Lung (tissue), 12 donors: ENCODE data around the gene BCAT1. TPM values are rescaled to one million over a fixed set of nuclear protein-coding genes. Genes with fewer than 3 reads are reported as not detected.
"Not testable (repeated sequence)": the region's sequence is repeated elsewhere in the genome, so short reads cannot be mapped to it uniquely, and the experiment has no call there.

Source experiments
- ATAC-seq: fragments of 200-7000 bp; cut with Tn5 transposase; one replicate; pipeline ENCODE4 v1.9.1; 2020; ENCODE audit warnings: moderate number of reproducible peaks; ENCODE audit not compliant: insufficient read depth, low FRiP score
- DNase-seq, 3 donors: peaks; one replicate each; pipeline ENCODE4 v3.0.0-alpha.2; 2013 to 2017
- H3K27ac ChIP-seq, 2 donors: one replicate each; pipeline ENCODE4 v1.5.1; 2013; ENCODE audit warnings: mild to moderate bottlenecking in 2 of 2, moderate library complexity in 2 of 2, control low read depth in 1 of 2, inconsistent platforms in 1 of 2, low read depth in 1 of 2, low read length in 1 of 2
- H3K27me3 ChIP-seq, 3 donors: one replicate each; pipeline ENCODE4 v1.5.1; 2013; ENCODE audit warnings: low read length in 2 of 3; ENCODE audit not compliant: control insufficient read depth in 3 of 3, insufficient read depth in 3 of 3
- H3K36me3 ChIP-seq, 4 donors: one replicate each; pipeline ENCODE4 v1.5.1; 2013; ENCODE audit warnings: low read length in 4 of 4, mild to moderate bottlenecking in 1 of 4, moderate library complexity in 1 of 4; ENCODE audit not compliant: control insufficient read depth in 4 of 4, insufficient read depth in 4 of 4
- H3K4me1 ChIP-seq, 5 donors: one replicate each; pipeline ENCODE4 v1.5.1; 2013; ENCODE audit warnings: low read length in 5 of 5, mild to moderate bottlenecking in 2 of 5, moderate library complexity in 1 of 5; ENCODE audit not compliant: control insufficient read depth in 5 of 5, insufficient read depth in 5 of 5
- H3K4me3 ChIP-seq: one replicate; pipeline ENCODE4 v1.5.1; 2013; ENCODE audit warnings: mild to moderate bottlenecking, control low read depth, moderate library complexity
- H3K9ac ChIP-seq, 2 donors: one replicate each; pipeline ENCODE4 v1.5.1; 2013; ENCODE audit warnings: low read length in 2 of 2, control low read depth in 1 of 2; ENCODE audit not compliant: insufficient read depth in 1 of 2
- H3K9me3 ChIP-seq, 4 donors: one replicate each; pipeline ENCODE4 v1.5.1; 2013; ENCODE audit warnings: low read length in 3 of 4, mild to moderate bottlenecking in 1 of 4, moderate library complexity in 1 of 4; ENCODE audit not compliant: control insufficient read depth in 4 of 4, insufficient read depth in 3 of 4
- WGBS, 2 donors: extraction: QIAGEN DNeasy Blood & Tissue Kit; methylation state at CpG; one replicate each; pipeline ENCODE4 v1.1.7; 2013; 5-methylcytosine and 5-hydroxymethylcytosine counted together
- polyA plus RNA-seq, 2 donors: library from polyadenylated mRNA; stranded (reverse); fragments of 200-250 nt; gene quantifications; one replicate each; pipeline ENCODE4 v1.2.1, GENCODE V29; 2013
- total RNA-seq, 2 donors: library from RNA; depleted of rRNA in 1 of 2; stranded (reverse); fragments of >200 nt in 1 of 2; gene quantifications; one replicate each; pipeline ENCODE4 v1.2.1, GENCODE V29; 2014 to 2021
- TF ChIP-seq, protein P1 (sequence below): IDR thresholded peaks from 2 replicates; pipeline ENCODE4 v1.5.1; 2012; ENCODE audit warnings: mild to moderate bottlenecking; ENCODE audit errors: control extremely low read depth, extremely low read depth
- donor health status: control.
- donor health status: control.
- donor health status: Bipolar disorder and iron deficiency.
- donor health status: healthy.
- donor health status: DM: yes; HTN: yes; CAD: no.

BCAT1 gene
- total and polyA plus RNA-seq, 4 donors, result 11.7 to 94.9 (median 40.9) TPM

DNA sequence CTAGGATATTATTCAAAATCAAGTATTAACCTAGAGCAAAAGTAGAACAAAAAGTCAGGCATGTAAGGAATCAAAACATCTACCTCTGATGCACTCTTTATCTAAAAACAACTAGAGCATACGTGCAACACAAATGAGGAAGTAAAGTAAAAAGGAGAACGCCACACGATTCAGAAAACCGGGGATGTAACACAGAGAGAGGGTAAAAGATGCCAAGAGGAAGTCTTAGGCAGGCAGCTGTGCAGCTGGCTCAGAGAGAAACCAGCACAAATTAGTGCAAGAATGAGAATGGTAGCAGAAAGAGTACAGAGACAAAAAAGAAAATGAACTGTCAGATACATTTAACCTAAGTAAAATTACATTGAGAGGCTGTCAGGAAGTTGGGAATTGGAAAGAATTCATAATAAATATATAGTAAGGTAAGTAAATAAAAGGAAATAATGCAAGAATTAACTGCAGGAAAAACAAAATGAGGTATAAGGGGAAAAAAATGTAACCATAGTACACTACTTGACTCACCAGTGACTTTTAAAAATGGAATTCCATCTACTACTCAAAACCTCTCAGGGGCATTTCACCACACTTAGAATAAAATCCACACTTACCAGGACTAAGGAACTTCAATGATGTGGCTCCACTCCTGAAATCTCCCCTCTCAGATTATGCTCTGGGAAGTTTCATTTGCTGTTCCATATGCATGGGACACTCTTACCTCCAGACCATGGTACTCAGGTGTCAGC, 17.1 kb downstream of the BCAT1 start:
- no peak for ATAC-seq
- no peak for DNase-seq
- Histone ChIP-seq H3K9me3 (no peaks in the 10 kb centered on the region), H3K27me3 (no peaks in the 10 kb centered on the region), H3K27ac (no peak overlapping the region), H3K9ac (no peak overlapping the region), H3K36me3 (peaks cover 0 to 3% (median 0%) of the 10 kb centered on the region in 4 donors), H3K4me1 (no peaks in the 10 kb centered on the region), H3K4me3 (no peak overlapping the region)
- TF ChIP-seq, protein P1, sequence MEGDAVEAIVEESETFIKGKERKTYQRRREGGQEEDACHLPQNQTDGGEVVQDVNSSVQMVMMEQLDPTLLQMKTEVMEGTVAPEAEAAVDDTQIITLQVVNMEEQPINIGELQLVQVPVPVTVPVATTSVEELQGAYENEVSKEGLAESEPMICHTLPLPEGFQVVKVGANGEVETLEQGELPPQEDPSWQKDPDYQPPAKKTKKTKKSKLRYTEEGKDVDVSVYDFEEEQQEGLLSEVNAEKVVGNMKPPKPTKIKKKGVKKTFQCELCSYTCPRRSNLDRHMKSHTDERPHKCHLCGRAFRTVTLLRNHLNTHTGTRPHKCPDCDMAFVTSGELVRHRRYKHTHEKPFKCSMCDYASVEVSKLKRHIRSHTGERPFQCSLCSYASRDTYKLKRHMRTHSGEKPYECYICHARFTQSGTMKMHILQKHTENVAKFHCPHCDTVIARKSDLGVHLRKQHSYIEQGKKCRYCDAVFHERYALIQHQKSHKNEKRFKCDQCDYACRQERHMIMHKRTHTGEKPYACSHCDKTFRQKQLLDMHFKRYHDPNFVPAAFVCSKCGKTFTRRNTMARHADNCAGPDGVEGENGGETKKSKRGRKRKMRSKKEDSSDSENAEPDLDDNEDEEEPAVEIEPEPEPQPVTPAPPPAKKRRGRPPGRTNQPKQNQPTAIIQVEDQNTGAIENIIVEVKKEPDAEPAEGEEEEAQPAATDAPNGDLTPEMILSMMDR, result no peak
- 20 to 49% methylated on average over 4 of the region's 4 CpGs for WGBS, 2 donors

DNA sequence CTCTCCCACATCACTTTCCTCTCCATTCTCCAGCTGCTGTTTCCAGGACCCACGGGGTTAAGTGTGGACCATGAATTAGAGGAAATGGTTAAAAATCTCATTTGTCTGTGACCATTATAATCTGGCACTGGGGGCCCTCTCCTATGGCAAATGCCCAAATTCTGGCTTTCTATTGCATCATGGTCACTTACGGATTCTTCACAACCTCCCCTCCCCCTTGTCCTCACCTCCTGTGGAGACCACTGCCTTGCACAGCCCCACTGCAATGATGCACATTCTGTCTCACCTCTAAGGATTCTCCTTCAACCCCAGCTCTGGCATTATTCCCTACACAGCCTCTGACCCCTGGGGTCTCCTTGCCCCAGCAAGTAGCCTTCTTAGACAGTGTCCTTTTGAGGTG, 18.9 kb downstream of the BCAT1 start:
- DNase-seq (no peak), ATAC-seq (no peak)
- no peaks in the 10 kb centered on the region for H3K4me1 ChIP-seq
- no peak overlapping the region for H3K9ac ChIP-seq
- H3K27ac ChIP-seq, result no peak overlapping the region
- 58 to 65% methylated on average over 2 of the region's 2 CpGs for WGBS, 2 donors
- no peaks in the 10 kb centered on the region for H3K9me3 ChIP-seq
- no peaks in the 10 kb centered on the region for H3K27me3 ChIP-seq
- H3K4me3 ChIP-seq, result no peak overlapping the region
- peaks cover 0 to 3% (median 0%) of the 10 kb centered on the region in 4 donors for H3K36me3 ChIP-seq
- TF ChIP-seq, protein P1, result no peak

DNA sequence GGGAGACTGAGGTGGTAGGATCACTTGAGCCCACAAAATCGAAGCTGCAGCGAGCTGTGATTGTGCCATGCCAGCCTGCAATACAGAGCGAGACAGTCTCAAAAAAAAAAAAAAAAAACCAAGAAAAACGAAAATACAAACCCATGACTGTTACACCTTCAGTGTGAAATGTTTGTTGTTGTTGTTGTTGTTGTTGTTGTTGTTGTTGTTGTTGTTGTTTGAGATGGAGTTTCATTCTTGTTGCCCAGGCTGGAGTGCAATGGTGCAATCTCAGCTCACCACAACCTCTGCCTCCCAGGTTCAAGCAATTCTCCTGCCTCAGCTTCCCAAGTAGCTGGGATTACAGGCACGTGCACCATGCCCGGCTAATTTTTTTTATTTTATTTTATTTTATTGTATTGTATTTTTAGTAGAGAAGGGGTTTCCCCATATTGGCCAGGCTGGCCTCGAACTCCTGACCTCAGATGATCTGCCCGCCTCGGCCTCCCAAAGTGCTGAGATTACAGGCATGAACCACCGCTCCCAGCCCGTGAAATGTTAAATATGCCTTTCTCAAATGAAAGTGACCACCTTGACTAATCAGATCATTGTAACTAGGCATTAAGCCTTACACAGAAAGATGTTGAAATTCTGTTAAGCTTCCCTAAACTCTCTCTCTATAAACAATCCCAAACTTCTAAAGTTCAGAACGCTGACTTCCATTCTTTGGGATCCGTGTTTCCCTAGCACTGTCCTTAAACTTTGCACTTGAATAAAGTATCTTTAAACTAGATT, 20.2 kb downstream of the BCAT1 start:
- not testable (repeated sequence) for DNase-seq, H3K4me3 ChIP-seq, H3K36me3 ChIP-seq, ATAC-seq, H3K9me3 ChIP-seq, H3K9ac ChIP-seq, H3K27ac ChIP-seq, H3K27me3 ChIP-seq, H3K4me1 ChIP-seq
- WGBS, 2 donors, result 86 to 87% methylated on average over 13 of the region's 13 CpGs

DNA sequence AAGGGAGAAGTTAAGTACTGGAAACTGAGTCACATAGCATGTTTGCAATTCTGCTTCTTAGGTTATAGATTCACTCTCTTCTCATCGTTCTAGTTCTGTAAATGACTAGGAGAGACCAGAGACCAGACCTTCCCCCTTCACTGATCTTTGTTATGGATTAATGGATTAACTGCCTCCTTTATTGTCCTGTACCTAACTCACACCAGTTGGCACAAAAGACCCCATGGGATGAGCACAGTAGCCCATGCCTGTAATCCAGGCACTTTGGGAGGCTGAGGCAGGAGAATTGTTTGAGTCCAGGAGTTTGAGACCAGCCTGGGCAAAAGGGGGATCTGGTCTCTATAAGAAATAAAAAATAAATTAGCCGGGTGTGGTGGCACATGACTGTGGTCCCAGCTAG, 20.8 kb downstream of the BCAT1 start:
- no peak for ATAC-seq
- Histone ChIP-seq H3K27ac (no peak overlapping the region), H3K27me3 (no peaks in the 10 kb centered on the region), H3K4me3 (no peak overlapping the region), H3K9me3 (no peaks in the 10 kb centered on the region), H3K9ac (no peak overlapping the region), H3K4me1 (no peaks in the 10 kb centered on the region), H3K36me3 (peaks cover 0 to 3% (median 0%) of the 10 kb centered on the region in 4 donors)
- WGBS, 2 donors, result 92 to 96% methylated on average over 2 of the region's 2 CpGs
- TF ChIP-seq, protein P1, result no peak
- DNase-seq, result no peak

DNA sequence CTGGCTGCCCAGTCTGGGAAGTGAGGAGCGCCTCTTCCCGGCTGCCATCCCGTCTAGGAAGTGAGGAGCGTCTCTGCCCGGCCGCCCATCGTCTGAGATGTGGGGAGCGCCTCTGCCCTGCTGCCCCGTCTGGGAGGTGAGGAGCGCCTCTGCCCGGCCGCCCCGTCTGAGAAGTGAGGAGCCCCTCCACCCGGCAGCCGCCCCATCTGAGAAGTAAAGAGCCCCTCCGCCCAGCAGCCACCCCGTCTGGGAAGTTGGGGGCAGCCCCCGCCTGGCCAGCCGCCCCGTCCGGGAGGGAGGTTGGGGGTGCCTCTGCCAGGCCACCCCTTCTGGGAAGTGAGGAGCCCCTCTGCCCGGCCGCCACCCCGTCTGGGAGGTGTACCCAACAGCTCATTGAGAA, 22.8 kb downstream of the BCAT1 start:
- not testable (repeated sequence) for H3K36me3 ChIP-seq, H3K4me3 ChIP-seq, H3K4me1 ChIP-seq, H3K27me3 ChIP-seq, H3K9ac ChIP-seq, ATAC-seq, DNase-seq, H3K9me3 ChIP-seq, H3K27ac ChIP-seq
- 98 to 99% methylated on average over 16 to 24 of the region's 24 CpGs for WGBS, 2 donors
